HEK293 (cell line): ENCODE measurements around the gene SLC7A10.

Source experiments
- ZNF175 ChIP-seq: fragments of 450-650 bp; formaldehyde crosslinking; IDR thresholded peaks from 2 replicates; pipeline ENCODE4 v1.5.1; 2016; ENCODE audit warnings: missing biosample characterization, missing genetic modification characterization
- TF ChIP-seq, protein P1 (sequence below): fragments of 450-650 bp; formaldehyde crosslinking; IDR thresholded peaks from 2 replicates; pipeline ENCODE4 v1.5.1; 2016; ENCODE audit warnings: missing biosample characterization, missing genetic modification characterization

GRCh38 chr19:33197591-33198000 is 28.1 kb downstream of the SLC7A10 start:
- TF ChIP-seq, protein P1, sequence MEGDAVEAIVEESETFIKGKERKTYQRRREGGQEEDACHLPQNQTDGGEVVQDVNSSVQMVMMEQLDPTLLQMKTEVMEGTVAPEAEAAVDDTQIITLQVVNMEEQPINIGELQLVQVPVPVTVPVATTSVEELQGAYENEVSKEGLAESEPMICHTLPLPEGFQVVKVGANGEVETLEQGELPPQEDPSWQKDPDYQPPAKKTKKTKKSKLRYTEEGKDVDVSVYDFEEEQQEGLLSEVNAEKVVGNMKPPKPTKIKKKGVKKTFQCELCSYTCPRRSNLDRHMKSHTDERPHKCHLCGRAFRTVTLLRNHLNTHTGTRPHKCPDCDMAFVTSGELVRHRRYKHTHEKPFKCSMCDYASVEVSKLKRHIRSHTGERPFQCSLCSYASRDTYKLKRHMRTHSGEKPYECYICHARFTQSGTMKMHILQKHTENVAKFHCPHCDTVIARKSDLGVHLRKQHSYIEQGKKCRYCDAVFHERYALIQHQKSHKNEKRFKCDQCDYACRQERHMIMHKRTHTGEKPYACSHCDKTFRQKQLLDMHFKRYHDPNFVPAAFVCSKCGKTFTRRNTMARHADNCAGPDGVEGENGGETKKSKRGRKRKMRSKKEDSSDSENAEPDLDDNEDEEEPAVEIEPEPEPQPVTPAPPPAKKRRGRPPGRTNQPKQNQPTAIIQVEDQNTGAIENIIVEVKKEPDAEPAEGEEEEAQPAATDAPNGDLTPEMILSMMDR (tag by site-specific recombination): no peak
- no peak for TF ChIP-seq ZNF175 (tag by site-specific recombination)
